HCT116 (cell line): ENCODE measurements around the gene ZNF845. TPM values are rescaled to one million over a fixed set of nuclear protein-coding genes. Genes with fewer than 3 reads are reported as not detected.
A peak's percentile ranks its signal among the peaks of the same experiment; 100 is the strongest.

Experiments used
- ATAC-seq: fragments of 200-7000 bp; cut with Tn5 transposase; 2 replicates; pipeline ENCODE4 v1.9.1; 2020; ENCODE audit warnings: mild to moderate bottlenecking, moderate library complexity
- Bru-seq: library from RNA; stranded (reverse); fragments of 400-500 nt; gene quantifications from one replicate; lab custom pipeline; 2021; lab: Mats Ljungman, UMichigan
- BruChase-seq, 2 experiments: library from RNA; stranded (reverse); fragments of 400-500 nt; gene quantifications; one replicate each; lab custom pipeline; 2021; lab: Mats Ljungman, UMichigan
- BruUV-seq: library from RNA; stranded (reverse); fragments of 400-500 nt; replicated peaks from 2 replicates; lab custom pipeline; 2021; lab: Mats Ljungman, UMichigan
- CTCF ChIA-PET: fragments of 300-600 bp; sonication (Branson Sonifier 250); formaldehyde crosslinking; loops from one replicate; lab custom pipeline; 2021; ENCODE audit warnings: antibody characterized with exemption; lab: Charles Lee
- POLR2A ChIA-PET: fragments of 300-600, 350-600 bp; sonication (Branson Sonifier 250); formaldehyde crosslinking; loops from one replicate; lab custom pipeline; 2021; ENCODE audit warnings: antibody characterized with exemption; lab: Charles Lee
- RAD21 ChIA-PET, 2 experiments: fragments of 300-600 bp; sonication (Branson Sonifier 250); formaldehyde crosslinking; loops; one replicate each; lab custom pipeline; 2023; ENCODE audit warnings: low total read pairs in 2 of 2; ENCODE audit not compliant: uncharacterized antibody in 2 of 2, unreplicated experiment in 2 of 2, low non-redundant PET in 1 of 2; lab: Charles Lee
- DNase-seq: peaks from one replicate; pipeline ENCODE4 v3.0.0-alpha.2; 2010; ENCODE audit warnings: low read depth, low spot score
- H2AFZ ChIP-seq: fragments of 200-600 bp; shearing (Covaris generic), sonication (generic); 2 replicates; pipeline ENCODE4 v1.6.1; 2017; ENCODE audit warnings: low read depth, mixed run types, mixed read lengths, antibody characterized with exemption, low read length; ENCODE audit not compliant: poor library complexity, severe bottlenecking
- H3K27ac ChIP-seq: 2 replicates; pipeline ENCODE4 v1.5.1; 2012; ENCODE audit warnings: low read depth, low read length
- H3K27me3 ChIP-seq: fragments of 200-600 bp; sonication (generic); 2 replicates; pipeline ENCODE4 v1.6.1; 2016; ENCODE audit warnings: mixed run types, low read length, mixed read lengths; ENCODE audit not compliant: insufficient read depth
- H3K36me3 ChIP-seq, 2 experiments: fragments of 200-500 bp in 1 of 2; fragments of 200-600 bp in 1 of 2; sonication (Bioruptor generic) in 1 of 2; sonication (generic) in 1 of 2; 2 replicates each; pipeline versions ENCODE4 v1.5.1 to v1.6.1; 2014 to 2016; ENCODE audit warnings: low read length in 2 of 2, inconsistent platforms in 1 of 2, mixed read lengths in 1 of 2, mixed run types in 1 of 2; ENCODE audit not compliant: insufficient read depth in 2 of 2, control insufficient read depth in 1 of 2
- H3K4me1 ChIP-seq, 2 experiments: fragments of 200-600 bp in 1 of 2; sonication (generic) in 1 of 2; 2 replicates each; pipeline versions ENCODE4 v1.5.1 to v1.6.1; 2012 to 2017; ENCODE audit warnings: low read length in 2 of 2, inconsistent platforms in 1 of 2, mild to moderate bottlenecking in 1 of 2, mixed read lengths in 1 of 2, mixed run types in 1 of 2, moderate library complexity in 1 of 2; ENCODE audit not compliant: insufficient read depth in 2 of 2, control insufficient read depth in 1 of 2
- H3K4me2 ChIP-seq: fragments of 200-600 bp; sonication (generic); 2 replicates; pipeline ENCODE4 v1.6.1; 2017; ENCODE audit warnings: mixed run types, low read length, mixed read lengths
- H3K4me3 ChIP-seq, 2 experiments: fragments of 200-600 bp in 1 of 2; sonication (generic) in 1 of 2; replicated peaks in 1 of 2; 2 replicates each; pipeline ENCODE4 v1.5.1; 2011 to 2016; ENCODE audit warnings: low read length in 2 of 2, control low read depth in 1 of 2, low read depth in 1 of 2, mild to moderate bottlenecking in 1 of 2, mixed read lengths in 1 of 2, mixed run types in 1 of 2
- H3K79me2 ChIP-seq: fragments of 200-600 bp; sonication (generic); 2 replicates; pipeline ENCODE4 v1.6.1; 2017; ENCODE audit warnings: mild to moderate bottlenecking, mixed run types, low read length, moderate library complexity, mixed read lengths; ENCODE audit not compliant: insufficient read depth
- H3K9ac ChIP-seq: fragments of 200-600 bp; sonication (generic); 2 replicates; pipeline ENCODE4 v1.6.1; 2016; ENCODE audit warnings: low read length, mixed read lengths
- H3K9me2 ChIP-seq: fragments of 200-600 bp; sonication (generic), shearing (Covaris generic); 2 replicates; pipeline ENCODE4 v1.6.1; 2017; ENCODE audit warnings: mixed run types, mild to moderate bottlenecking, moderate library complexity; ENCODE audit not compliant: insufficient read depth
- H3K9me3 ChIP-seq, 2 experiments: fragments of 200-500 bp in 1 of 2; fragments of 200-600 bp in 1 of 2; sonication (Bioruptor generic) in 1 of 2; sonication (generic) in 1 of 2; 2 replicates each; pipeline ENCODE4 v1.6.1; 2014 to 2017; ENCODE audit warnings: low read length in 2 of 2, mixed read lengths in 2 of 2, inconsistent platforms in 1 of 2, low read depth in 1 of 2, mild to moderate bottlenecking in 1 of 2, mixed run types in 1 of 2, moderate library complexity in 1 of 2; ENCODE audit not compliant: control insufficient read depth in 1 of 2, insufficient read depth in 1 of 2
- H4K20me1 ChIP-seq: fragments of 200-600 bp; sonication (generic), shearing (Covaris generic); 2 replicates; pipeline ENCODE4 v1.6.1; 2017; ENCODE audit warnings: mixed run types, mild to moderate bottlenecking, moderate library complexity; ENCODE audit not compliant: insufficient read depth
- CEBPB ChIP-seq: IDR thresholded peaks from 2 replicates; pipeline ENCODE4 v1.6.1; 2012; ENCODE audit warnings: low read depth
- EGR1 ChIP-seq: IDR thresholded peaks from 2 replicates; pipeline ENCODE4 v1.6.1; 2012; ENCODE audit warnings: low read depth
- ELF1 ChIP-seq: IDR thresholded peaks from 2 replicates; pipeline ENCODE4 v1.6.1; 2012; ENCODE audit warnings: low read depth, borderline replicate concordance
- EZH2 ChIP-seq: fragments of 200-600 bp; sonication (generic); IDR thresholded peaks from 2 replicates; pipeline ENCODE4 v1.6.1; 2017; ENCODE audit warnings: antibody characterized with exemption, mixed run types
- EZH2phosphoT487 ChIP-seq: fragments of 200-600 bp; IDR thresholded peaks from 2 replicates; pipeline ENCODE4 v1.6.1; 2018; ENCODE audit warnings: antibody characterized with exemption, borderline replicate concordance
- POLR2A ChIP-seq: IDR thresholded peaks from 2 replicates; pipeline ENCODE4 v1.7.0; 2011; ENCODE audit warnings: borderline replicate concordance; ENCODE audit not compliant: insufficient read depth, insufficient read length; ENCODE audit errors: extremely low read depth
- POLR2AphosphoS5 ChIP-seq: IDR thresholded peaks from 2 replicates; pipeline ENCODE4 v1.6.1; 2011; ENCODE audit warnings: mild to moderate bottlenecking, low read depth, low read length, moderate library complexity
- SP1 ChIP-seq: IDR thresholded peaks from 2 replicates; pipeline ENCODE4 v1.6.1; 2012; ENCODE audit warnings: low read depth
- SRF ChIP-seq: IDR thresholded peaks from 2 replicates; pipeline ENCODE4 v1.6.1; 2012; ENCODE audit warnings: low read depth
- intact Hi-C: fragments of 100-400 bp; cut with micrococcal nuclease; formaldehyde crosslinking; loops from 2 replicates; pipeline ENCODE4 v1.10.0; 2022
- long read RNA-seq: library from polyadenylated mRNA; unstranded; transcript quantifications from one replicate; pipeline ENCODE4 v2.0.0, GENCODE V29; 2021; ENCODE audit not compliant: unreplicated experiment
- polyA plus RNA-seq: library from polyadenylated mRNA; unstranded; fragments of >200 nt; gene quantifications from 2 replicates; pipeline ENCODE4 v1.2.1, GENCODE V29; 2012; ENCODE audit warnings: missing spikeins
- total RNA-seq: library from RNA; stranded (reverse); gene quantifications from one replicate; pipeline ENCODE4 v1.2.1, GENCODE V29; 2021; ENCODE audit not compliant: unreplicated experiment
- TF ChIP-seq, protein P1 (sequence below), 3 experiments: fragments of 200-600 bp in 1 of 3; sonication (generic) in 1 of 3; IDR thresholded peaks in 2 of 3; conservative IDR thresholded peaks in 1 of 3; 2 replicates each; pipeline ENCODE4 v1.5.1; 2012 to 2017; ENCODE audit warnings: low read depth in 2 of 3, low read length in 2 of 3, antibody characterized with exemption in 1 of 3, borderline replicate concordance in 1 of 3, control low read depth in 1 of 3, mild to moderate bottlenecking in 1 of 3, mixed read lengths in 1 of 3, mixed run types in 1 of 3, moderate library complexity in 1 of 3; ENCODE audit not compliant: insufficient read depth in 1 of 3
- TF ChIP-seq, protein P2 (sequence below): IDR thresholded peaks from 2 replicates; pipeline ENCODE4 v1.6.1; 2012; ENCODE audit warnings: low read depth

The ZNF845 gene
- total RNA-seq (5.4 TPM), Bru-seq, nascent RNA (percentile 56 among the genes with signal in this experiment), BruChase-seq, experiment 1, labeled RNA remaining after a 6-hour chase (percentile 52 among the genes with signal in this experiment), BruChase-seq, experiment 2, labeled RNA remaining after a 2-hour chase (percentile 60 among the genes with signal in this experiment)
- polyA plus RNA-seq: 1.8 and 2.6 TPM in 2 replicates
- long read RNA-seq, full-length matches to known transcripts: 9 of 9 reads
- long read RNA-seq, partial matches to known transcripts: 0 of 9 reads
- long read RNA-seq, other reads (novel, unspliced or antisense): 0 of 9 reads

DNA sequence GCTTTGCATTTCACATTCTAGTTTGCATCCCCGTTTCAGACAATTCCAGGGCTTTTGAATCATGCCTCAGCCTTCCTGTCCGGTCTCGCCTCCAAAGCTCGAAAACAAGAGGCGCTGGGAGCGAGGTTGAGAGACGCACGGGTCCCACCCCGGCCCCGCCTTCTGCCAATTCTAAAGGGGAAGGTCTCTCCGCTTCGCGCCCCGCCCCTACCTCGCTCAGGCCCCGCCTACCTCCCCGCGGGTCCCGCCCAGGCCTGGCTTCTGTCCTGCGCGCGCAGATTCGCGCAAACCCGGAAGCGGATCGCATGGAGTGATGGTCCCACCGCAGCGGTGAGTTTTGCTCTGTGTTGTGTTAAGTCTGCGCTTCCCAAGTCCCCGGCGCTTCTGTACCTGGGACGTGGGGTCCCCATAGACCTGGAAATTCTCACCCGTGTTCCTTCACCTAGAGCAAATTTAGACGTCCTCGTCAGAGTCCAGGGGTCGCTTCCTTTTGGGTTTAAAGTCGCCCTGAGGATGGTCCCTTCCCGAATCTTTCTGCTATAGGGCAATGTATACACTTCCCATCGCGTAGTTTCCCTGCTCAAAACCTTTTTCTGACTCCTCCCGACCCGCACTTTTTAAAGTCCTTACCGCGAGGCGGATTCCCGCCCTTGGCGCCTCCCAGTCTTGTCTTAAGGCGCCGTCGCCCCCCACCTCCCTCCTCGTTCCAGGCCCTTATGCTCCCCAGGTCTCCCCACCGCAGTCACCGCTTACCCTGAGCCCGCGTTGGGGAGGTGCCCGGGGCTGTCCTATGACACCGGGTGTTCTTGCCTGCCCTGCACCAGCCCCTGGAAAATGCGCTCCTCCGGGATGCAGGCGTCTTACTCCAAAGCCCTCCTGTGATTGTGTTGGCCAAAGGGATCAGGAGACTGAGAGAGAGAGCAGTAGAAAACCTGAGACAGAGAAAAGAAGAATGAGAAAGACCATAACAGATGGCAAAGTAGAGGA lies at the start of gene ZNF845:
ZNF845 (plus strand) TSS at position 287 of the 987 bp plus-strand sequence. CDS start 7,559 bp downstream, outside the sequence.
- Histone ChIP-seq H3K79me2 (peaks cover 4% of the 10 kb centered on the region; the same call in 1 of the 2 replicates), H3K36me3 (no peaks in the 10 kb centered on the region; a peak in 1 of 4 replicates), H3K4me2 (peak within 1 kb of the TSS; percentile 93), H4K20me1 (no peaks in the 10 kb centered on the region), H3K4me3 (peak within 1 kb of the TSS; percentile 64 to 70), H2AFZ (peak within 1 kb of the TSS; percentile 78), H3K4me1 (peaks cover 0 to 9% of the 10 kb centered on the region in 2 experiments; a peak in 1 of 4 replicates), H3K9ac (peak within 1 kb of the TSS; percentile 68), H3K9me3 (no peaks in the 10 kb centered on the region; a peak in 1 of 4 replicates), H3K27ac (peak within 1 kb of the TSS; percentile 59), H3K9me2 (no peaks in the 10 kb centered on the region), H3K27me3 (no peaks in the 10 kb centered on the region)
- ATAC-seq (peak; percentile 97), DNase-seq (peak; percentile 60)
- TF ChIP-seq POLR2A (no peak), ELF1 (peak; percentile 96), SP1 (no peak), POLR2AphosphoS5 (peak; percentile 82), EZH2 (no peak), EGR1 (no peak), SRF (no peak)
- ChIA-PET POLR2A (no interaction called here), RAD21 (no interaction called here), CTCF (interaction anchor here (0.5 kb wide), 1 partner anchor 496 kb away, joined by 3 read pairs; no protein-coding TSS in a partner anchor)
- intact Hi-C loops: loop anchor here (5.0 kb wide), 1 partner anchor 34 kb away; the partner anchor contains the start of gene ZNF525
- BruUV-seq: TSS peak; percentile 89

DNA sequence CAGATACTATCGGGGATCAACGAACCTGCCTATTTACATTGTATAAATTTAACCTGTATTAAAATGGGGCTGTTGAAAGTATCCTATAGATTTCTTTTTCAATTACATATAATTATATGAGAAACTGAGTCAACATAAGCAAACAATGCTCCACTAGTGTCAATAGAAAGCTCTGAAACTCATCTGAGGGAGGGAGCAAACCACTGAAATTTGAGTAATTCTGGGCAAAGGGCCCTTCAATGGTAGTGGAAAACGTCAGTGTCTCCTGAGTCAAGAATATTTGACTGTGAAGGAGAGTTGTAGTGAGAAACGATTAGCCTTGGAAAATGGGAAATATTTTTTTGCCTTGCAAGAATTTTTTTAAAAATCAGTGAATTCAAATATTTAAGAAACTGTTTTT lies 48.5 kb upstream of the ZNF845 start:
- Histone ChIP-seq H3K79me2 (no peaks in the 10 kb centered on the region), H3K27ac (no peak overlapping the region), H3K9ac (no peak overlapping the region), H4K20me1 (no peaks in the 10 kb centered on the region), H3K9me3 (peaks cover 2 to 6% of the 10 kb centered on the region in 2 experiments; a peak in 2 of 4 replicates), H3K9me2 (no peaks in the 10 kb centered on the region), H3K4me1 (no peaks in the 10 kb centered on the region), H2AFZ (no peak overlapping the region), H3K4me2 (no peak overlapping the region), H3K4me3 (no peak overlapping the region), H3K27me3 (no peaks in the 10 kb centered on the region), H3K36me3 (no peaks in the 10 kb centered on the region)
- POLR2A ChIA-PET: no interaction called here
- no peak for DNase-seq
- RAD21 ChIA-PET: no interaction called here
- ATAC-seq: no peak
- intact Hi-C loops: no loop called here
- CTCF ChIA-PET: no interaction called here
- BruUV-seq: no TSS peak
- TF ChIP-seq EZH2phosphoT487: no peak
- TF ChIP-seq CEBPB: no peak
- TF ChIP-seq, protein P1, sequence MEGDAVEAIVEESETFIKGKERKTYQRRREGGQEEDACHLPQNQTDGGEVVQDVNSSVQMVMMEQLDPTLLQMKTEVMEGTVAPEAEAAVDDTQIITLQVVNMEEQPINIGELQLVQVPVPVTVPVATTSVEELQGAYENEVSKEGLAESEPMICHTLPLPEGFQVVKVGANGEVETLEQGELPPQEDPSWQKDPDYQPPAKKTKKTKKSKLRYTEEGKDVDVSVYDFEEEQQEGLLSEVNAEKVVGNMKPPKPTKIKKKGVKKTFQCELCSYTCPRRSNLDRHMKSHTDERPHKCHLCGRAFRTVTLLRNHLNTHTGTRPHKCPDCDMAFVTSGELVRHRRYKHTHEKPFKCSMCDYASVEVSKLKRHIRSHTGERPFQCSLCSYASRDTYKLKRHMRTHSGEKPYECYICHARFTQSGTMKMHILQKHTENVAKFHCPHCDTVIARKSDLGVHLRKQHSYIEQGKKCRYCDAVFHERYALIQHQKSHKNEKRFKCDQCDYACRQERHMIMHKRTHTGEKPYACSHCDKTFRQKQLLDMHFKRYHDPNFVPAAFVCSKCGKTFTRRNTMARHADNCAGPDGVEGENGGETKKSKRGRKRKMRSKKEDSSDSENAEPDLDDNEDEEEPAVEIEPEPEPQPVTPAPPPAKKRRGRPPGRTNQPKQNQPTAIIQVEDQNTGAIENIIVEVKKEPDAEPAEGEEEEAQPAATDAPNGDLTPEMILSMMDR (IDR thresholded peaks at IDR 0.05 in 2 of 3, conservative IDR thresholded peaks at IDR 0.05 in 1 of 3; ENCODE audit: borderline replicate concordance in 1 of 3, insufficient read depth in 1 of 3, low read depth in 2 of 3, low read length in 2 of 3): no peak
- TF ChIP-seq, protein P2, sequence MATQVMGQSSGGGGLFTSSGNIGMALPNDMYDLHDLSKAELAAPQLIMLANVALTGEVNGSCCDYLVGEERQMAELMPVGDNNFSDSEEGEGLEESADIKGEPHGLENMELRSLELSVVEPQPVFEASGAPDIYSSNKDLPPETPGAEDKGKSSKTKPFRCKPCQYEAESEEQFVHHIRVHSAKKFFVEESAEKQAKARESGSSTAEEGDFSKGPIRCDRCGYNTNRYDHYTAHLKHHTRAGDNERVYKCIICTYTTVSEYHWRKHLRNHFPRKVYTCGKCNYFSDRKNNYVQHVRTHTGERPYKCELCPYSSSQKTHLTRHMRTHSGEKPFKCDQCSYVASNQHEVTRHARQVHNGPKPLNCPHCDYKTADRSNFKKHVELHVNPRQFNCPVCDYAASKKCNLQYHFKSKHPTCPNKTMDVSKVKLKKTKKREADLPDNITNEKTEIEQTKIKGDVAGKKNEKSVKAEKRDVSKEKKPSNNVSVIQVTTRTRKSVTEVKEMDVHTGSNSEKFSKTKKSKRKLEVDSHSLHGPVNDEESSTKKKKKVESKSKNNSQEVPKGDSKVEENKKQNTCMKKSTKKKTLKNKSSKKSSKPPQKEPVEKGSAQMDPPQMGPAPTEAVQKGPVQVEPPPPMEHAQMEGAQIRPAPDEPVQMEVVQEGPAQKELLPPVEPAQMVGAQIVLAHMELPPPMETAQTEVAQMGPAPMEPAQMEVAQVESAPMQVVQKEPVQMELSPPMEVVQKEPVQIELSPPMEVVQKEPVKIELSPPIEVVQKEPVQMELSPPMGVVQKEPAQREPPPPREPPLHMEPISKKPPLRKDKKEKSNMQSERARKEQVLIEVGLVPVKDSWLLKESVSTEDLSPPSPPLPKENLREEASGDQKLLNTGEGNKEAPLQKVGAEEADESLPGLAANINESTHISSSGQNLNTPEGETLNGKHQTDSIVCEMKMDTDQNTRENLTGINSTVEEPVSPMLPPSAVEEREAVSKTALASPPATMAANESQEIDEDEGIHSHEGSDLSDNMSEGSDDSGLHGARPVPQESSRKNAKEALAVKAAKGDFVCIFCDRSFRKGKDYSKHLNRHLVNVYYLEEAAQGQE: no peak
- no peak for TF ChIP-seq POLR2AphosphoS5
